Measurements from ENCODE around the gene BNC2.

GRCh38 chr9:16611983-16612382 is 258.5 kb downstream of the BNC2 start:
- TF ChIP-seq EZH2phosphoT487 (IDR thresholded peaks at IDR 0.05; ENCODE audit: insufficient read depth, low read depth) (no peak), EZH2 (IDR thresholded peaks at IDR 0.05; ENCODE audit: insufficient read depth, poor library complexity, severe bottlenecking) (no peak)

Data from GM23248 (cell line).